HEK293T (cell line): ENCODE data around the gene GDI1.

Source experiments
- ARNT ChIP-seq: fragments of 450-650 bp; IDR thresholded peaks from 2 replicates; pipeline ENCODE4 v1.6.1; 2017; ENCODE audit warnings: mild to moderate bottlenecking
- BHLHE40 ChIP-seq: fragments of 450-650 bp; IDR thresholded peaks from 2 replicates; pipeline ENCODE4 v1.6.1; 2016; ENCODE audit warnings: mild to moderate bottlenecking, moderate library complexity, borderline replicate concordance
- FOXA1 ChIP-seq: fragments of 450-650 bp; IDR thresholded peaks from 2 replicates; pipeline ENCODE4 v1.6.1; 2016; ENCODE audit warnings: mild to moderate bottlenecking
- FOXK2 ChIP-seq: fragments of 450-650 bp; IDR thresholded peaks from 2 replicates; pipeline ENCODE4 v1.6.1; 2016; ENCODE audit warnings: mild to moderate bottlenecking
- HDGF ChIP-seq: fragments of 450-650 bp; IDR thresholded peaks from 2 replicates; pipeline ENCODE4 v1.6.1; 2017; ENCODE audit warnings: antibody characterized with exemption, borderline replicate concordance
- NFRKB ChIP-seq: fragments of 450-650 bp; IDR thresholded peaks from 2 replicates; pipeline ENCODE4 v1.6.1; 2016; ENCODE audit warnings: mild to moderate bottlenecking, moderate library complexity
- PKNOX1 ChIP-seq: fragments of 450-650 bp; IDR thresholded peaks from 2 replicates; pipeline ENCODE4 v1.6.1; 2016
- SP1 ChIP-seq: fragments of 450-650 bp; IDR thresholded peaks from 2 replicates; pipeline ENCODE4 v1.6.1; 2017
- ZNF384 ChIP-seq: fragments of 450-650 bp; IDR thresholded peaks from 2 replicates; pipeline ENCODE4 v1.6.1; 2016

- no peak for TF ChIP-seq BHLHE40
- no peak for TF ChIP-seq PKNOX1
- no peak for TF ChIP-seq ARNT
- TF ChIP-seq SP1: no peak
- no peak for TF ChIP-seq FOXA1
- TF ChIP-seq HDGF: no peak
- no peak for TF ChIP-seq FOXK2
- TF ChIP-seq ZNF384: no peak
- no peak for TF ChIP-seq NFRKB
Measured at GRCh38 chrX:154448484-154448883, 11.5 kb downstream of the GDI1 start.
